ENCODE measurements around the gene IFITM1. TPM values are rescaled to one million over a fixed set of nuclear protein-coding genes. Genes with fewer than 3 reads are reported as not detected.

The IFITM1 gene
- total and polyA plus RNA-seq, 9 of the 15 experiments (the other 6 are each of a cell fraction or from before 2014, with no cell fraction given) = 691 to 5,579 (median 974) TPM

DNA sequence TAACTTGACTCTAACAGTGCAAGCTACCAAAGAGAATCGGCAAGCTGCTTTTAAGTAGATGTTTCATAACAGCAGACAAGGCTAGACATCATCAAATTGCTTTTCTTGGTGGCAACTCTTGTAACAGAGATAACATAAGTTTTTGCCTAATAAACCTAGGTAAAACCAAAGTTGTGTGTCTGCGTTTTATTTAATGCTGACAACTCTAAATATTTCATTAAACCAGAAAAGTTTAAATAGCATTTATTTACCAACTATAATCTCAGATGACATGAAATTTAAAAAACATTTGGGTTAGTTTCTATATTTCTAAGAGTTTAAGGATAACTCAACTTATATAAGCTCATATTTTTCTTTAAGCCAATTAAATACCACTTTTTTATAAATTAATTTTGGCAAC lies 26.1 kb downstream of the IFITM1 start (continued):
- TF ChIP-seq, protein P1, sequence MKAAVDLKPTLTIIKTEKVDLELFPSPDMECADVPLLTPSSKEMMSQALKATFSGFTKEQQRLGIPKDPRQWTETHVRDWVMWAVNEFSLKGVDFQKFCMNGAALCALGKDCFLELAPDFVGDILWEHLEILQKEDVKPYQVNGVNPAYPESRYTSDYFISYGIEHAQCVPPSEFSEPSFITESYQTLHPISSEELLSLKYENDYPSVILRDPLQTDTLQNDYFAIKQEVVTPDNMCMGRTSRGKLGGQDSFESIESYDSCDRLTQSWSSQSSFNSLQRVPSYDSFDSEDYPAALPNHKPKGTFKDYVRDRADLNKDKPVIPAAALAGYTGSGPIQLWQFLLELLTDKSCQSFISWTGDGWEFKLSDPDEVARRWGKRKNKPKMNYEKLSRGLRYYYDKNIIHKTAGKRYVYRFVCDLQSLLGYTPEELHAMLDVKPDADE (conservative IDR thresholded peaks at IDR 0.05; ENCODE audit: control insufficient read depth, low read depth, low read length) = no peak
- TF ChIP-seq PYGO2 (tag; IDR thresholded peaks at IDR 0.05) (no peak), C11orf30 (IDR thresholded peaks at IDR 0.05; ENCODE audit: low read depth) (peak; percentile 69; the same call in 1 of the 2 replicates), MTA3 (IDR thresholded peaks at IDR 0.05; ENCODE audit: borderline replicate concordance) (no peak), BRD4 (IDR thresholded peaks at IDR 0.05) (no peak), ZNF146 (CRISPR knock-in tag; IDR thresholded peaks at IDR 0.05; ENCODE audit: unreplicated experiment) (no peak), GATAD2A (IDR thresholded peaks at IDR 0.05) (no peak), SAFB2 (IDR thresholded peaks at IDR 0.05; ENCODE audit: borderline replicate concordance, low read depth, low read length, severe bottlenecking) (no peak), ZNF224 (CRISPR knock-in tag; IDR thresholded peaks at IDR 0.05) (no peak)
- TF ChIP-seq, protein P2, sequence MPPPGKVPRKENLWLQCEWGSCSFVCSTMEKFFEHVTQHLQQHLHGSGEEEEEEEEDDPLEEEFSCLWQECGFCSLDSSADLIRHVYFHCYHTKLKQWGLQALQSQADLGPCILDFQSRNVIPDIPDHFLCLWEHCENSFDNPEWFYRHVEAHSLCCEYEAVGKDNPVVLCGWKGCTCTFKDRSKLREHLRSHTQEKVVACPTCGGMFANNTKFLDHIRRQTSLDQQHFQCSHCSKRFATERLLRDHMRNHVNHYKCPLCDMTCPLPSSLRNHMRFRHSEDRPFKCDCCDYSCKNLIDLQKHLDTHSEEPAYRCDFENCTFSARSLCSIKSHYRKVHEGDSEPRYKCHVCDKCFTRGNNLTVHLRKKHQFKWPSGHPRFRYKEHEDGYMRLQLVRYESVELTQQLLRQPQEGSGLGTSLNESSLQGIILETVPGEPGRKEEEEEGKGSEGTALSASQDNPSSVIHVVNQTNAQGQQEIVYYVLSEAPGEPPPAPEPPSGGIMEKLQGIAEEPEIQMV (tag; conservative IDR thresholded peaks at IDR 0.05; ENCODE audit: low read depth) = no peak

Data from K562 (cell line).